A673 (cell line): ENCODE data around the gene GARRE1. TPM values are rescaled to one million over a fixed set of nuclear protein-coding genes. Genes with fewer than 3 reads are reported as not detected.

ENCODE experiments used
- BruUV-seq: library from RNA; stranded (reverse); fragments of 400-500 nt; replicated peaks from 2 replicates; lab custom pipeline; 2021; lab: Mats Ljungman, UMichigan
- CTCF ChIA-PET: fragments of 300-600 bp; sonication (Branson Sonifier 250); formaldehyde crosslinking; loops from one replicate; lab custom pipeline; 2022; ENCODE audit warnings: antibody characterized with exemption; lab: Charles Lee
- POLR2A ChIA-PET: fragments of 300-600 bp; sonication (Branson Sonifier 250); formaldehyde crosslinking; loops from one replicate; lab custom pipeline; 2022; ENCODE audit warnings: antibody characterized with exemption; ENCODE audit not compliant: low non-redundant PET; lab: Charles Lee
- DNase-seq: peaks from one replicate; pipeline ENCODE4 v3.0.0-alpha.2; 2015; ENCODE audit warnings: low spot score
- H3K27ac ChIP-seq: fragments of 200-600 bp; sonication (generic); 2 replicates; pipeline ENCODE4 v1.5.1; 2016; ENCODE audit warnings: mixed run types, low read depth, mild to moderate bottlenecking, mixed read lengths, antibody characterized with exemption, low read length; ENCODE audit not compliant: poor library complexity, severe bottlenecking
- H3K27me3 ChIP-seq: fragments of 200-600 bp; sonication (generic); replicated peaks from 2 replicates; pipeline ENCODE4 v1.6.1; 2017; ENCODE audit warnings: mixed run types, low read depth, mild to moderate bottlenecking, mixed read lengths, antibody characterized with exemption, low read length; ENCODE audit not compliant: insufficient read depth, poor library complexity
- H3K36me3 ChIP-seq: fragments of 200-600 bp; sonication (generic); 2 replicates; pipeline ENCODE4 v1.6.1; 2016; ENCODE audit warnings: mixed run types, mild to moderate bottlenecking, mixed read lengths, antibody characterized with exemption, low read length; ENCODE audit not compliant: insufficient read depth, poor library complexity, severe bottlenecking
- H3K4me1 ChIP-seq: fragments of 200-600 bp; sonication (generic); 2 replicates; pipeline ENCODE4 v1.6.1; 2017; ENCODE audit warnings: mixed run types, mild to moderate bottlenecking, mixed read lengths, antibody characterized with exemption, low read length; ENCODE audit not compliant: insufficient read depth, poor library complexity, severe bottlenecking
- H3K4me3 ChIP-seq: fragments of 200-600 bp; sonication (generic); 2 replicates; pipeline ENCODE4 v1.5.1; 2016; ENCODE audit warnings: low read depth, mixed run types, mild to moderate bottlenecking, mixed read lengths, low read length; ENCODE audit not compliant: poor library complexity, severe bottlenecking
- H3K9me3 ChIP-seq: fragments of 200-600 bp; sonication (generic); 2 replicates; pipeline ENCODE4 v1.6.1; 2016; ENCODE audit warnings: mixed run types, low read depth, mild to moderate bottlenecking, mixed read lengths, antibody characterized with exemption, low read length; ENCODE audit not compliant: poor library complexity, severe bottlenecking
- EZH2 ChIP-seq: fragments of 200-600 bp; sonication (generic); IDR thresholded peaks from 2 replicates; pipeline ENCODE4 v1.6.1; 2017; ENCODE audit warnings: borderline replicate concordance, low read depth, mild to moderate bottlenecking, mixed read lengths, antibody characterized with exemption, low read length; ENCODE audit not compliant: poor library complexity, severe bottlenecking
- intact Hi-C: fragments of 100-400 bp; cut with micrococcal nuclease; formaldehyde crosslinking; loops from one replicate; pipeline ENCODE4 v1.10.0; 2022; ENCODE audit not compliant: unreplicated experiment
- total RNA-seq: library from RNA; stranded (reverse); gene quantifications from 2 replicates; pipeline ENCODE4 v1.2.3, GENCODE V29; 2021
- TF ChIP-seq, protein P1 (sequence below): fragments of 300-800, 200-600 bp; sonication (generic); conservative IDR thresholded peaks from 2 replicates; pipeline ENCODE4 v1.5.1; 2017; ENCODE audit warnings: low read depth, mild to moderate bottlenecking, antibody characterized with exemption, low read length, moderate library complexity, mixed read lengths

GARRE1 gene
- total RNA-seq, 1 experiment from 2014 or later, result 21.0 TPM

DNA sequence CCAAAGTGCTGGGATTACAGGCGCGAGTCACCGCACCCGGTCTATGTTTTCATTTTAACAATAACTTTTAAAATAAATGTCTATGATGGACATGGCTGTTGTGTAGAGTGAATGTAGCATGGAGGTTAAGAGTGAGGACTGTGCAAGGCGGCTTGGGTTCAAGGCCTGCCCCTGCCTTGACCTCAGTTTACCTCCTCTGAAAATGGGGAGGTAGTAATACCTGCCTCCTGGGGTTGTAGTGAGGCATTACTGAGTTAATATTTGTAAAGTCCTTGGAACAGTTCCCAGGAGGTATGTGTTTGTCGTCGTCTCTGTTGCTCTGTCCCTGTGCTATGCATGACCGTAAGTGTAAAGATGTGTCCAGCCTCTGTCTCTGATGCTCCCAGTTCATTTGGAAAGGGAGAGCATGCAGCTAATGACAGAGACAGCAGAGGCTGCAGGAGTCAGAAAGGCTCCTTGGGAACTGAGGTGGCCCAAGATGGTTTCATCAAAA lies 9.4 kb downstream of the GARRE1 start:
- POLR2A ChIA-PET, result no interaction called here
- Histone ChIP-seq H3K27me3 (no peaks in the 10 kb centered on the region), H3K4me1 (peaks cover 39% of the 10 kb centered on the region), H3K27ac (no peak overlapping the region), H3K9me3 (no peaks in the 10 kb centered on the region), H3K36me3 (no peaks in the 10 kb centered on the region), H3K4me3 (no peak overlapping the region)
- BruUV-seq, result no TSS peak
- no peak for DNase-seq
- CTCF ChIA-PET, result no interaction called here
- intact Hi-C loops, result no loop called here
- TF ChIP-seq EZH2, result no peak
- TF ChIP-seq, protein P1, sequence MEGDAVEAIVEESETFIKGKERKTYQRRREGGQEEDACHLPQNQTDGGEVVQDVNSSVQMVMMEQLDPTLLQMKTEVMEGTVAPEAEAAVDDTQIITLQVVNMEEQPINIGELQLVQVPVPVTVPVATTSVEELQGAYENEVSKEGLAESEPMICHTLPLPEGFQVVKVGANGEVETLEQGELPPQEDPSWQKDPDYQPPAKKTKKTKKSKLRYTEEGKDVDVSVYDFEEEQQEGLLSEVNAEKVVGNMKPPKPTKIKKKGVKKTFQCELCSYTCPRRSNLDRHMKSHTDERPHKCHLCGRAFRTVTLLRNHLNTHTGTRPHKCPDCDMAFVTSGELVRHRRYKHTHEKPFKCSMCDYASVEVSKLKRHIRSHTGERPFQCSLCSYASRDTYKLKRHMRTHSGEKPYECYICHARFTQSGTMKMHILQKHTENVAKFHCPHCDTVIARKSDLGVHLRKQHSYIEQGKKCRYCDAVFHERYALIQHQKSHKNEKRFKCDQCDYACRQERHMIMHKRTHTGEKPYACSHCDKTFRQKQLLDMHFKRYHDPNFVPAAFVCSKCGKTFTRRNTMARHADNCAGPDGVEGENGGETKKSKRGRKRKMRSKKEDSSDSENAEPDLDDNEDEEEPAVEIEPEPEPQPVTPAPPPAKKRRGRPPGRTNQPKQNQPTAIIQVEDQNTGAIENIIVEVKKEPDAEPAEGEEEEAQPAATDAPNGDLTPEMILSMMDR, result no peak

DNA sequence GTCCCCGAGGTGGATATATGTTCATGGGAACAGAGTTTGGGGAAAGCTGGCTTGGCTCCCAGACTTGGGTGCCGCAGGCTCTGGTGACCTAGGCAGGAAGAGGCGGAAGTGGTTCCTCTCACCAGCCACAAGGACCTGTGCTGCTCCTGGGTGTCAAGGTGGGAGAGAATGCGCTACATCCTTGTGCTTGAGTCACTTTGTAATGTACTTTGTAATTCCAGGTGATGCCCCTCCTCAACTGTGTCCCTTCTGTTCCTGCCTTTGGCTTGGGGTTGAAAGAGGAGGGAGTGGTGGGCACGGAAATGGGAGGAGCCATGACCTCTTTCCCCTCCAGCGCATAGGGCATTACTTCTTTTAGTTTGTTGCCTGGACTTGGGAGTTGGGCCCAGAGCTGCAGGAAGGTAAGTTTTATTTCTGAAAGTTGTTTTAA lies 10.9 kb downstream of the GARRE1 start:
- no peaks in the 10 kb centered on the region for H3K9me3 ChIP-seq
- H3K36me3 ChIP-seq, result no peaks in the 10 kb centered on the region
- no peak for DNase-seq
- TF ChIP-seq, protein P1, result no peak
- no peak for TF ChIP-seq EZH2
- H3K4me3 ChIP-seq, result no peak overlapping the region
- H3K27me3 ChIP-seq, result no peaks in the 10 kb centered on the region
- intact Hi-C loops, result no loop called here
- no TSS peak for BruUV-seq
- CTCF ChIA-PET, result no interaction called here
- POLR2A ChIA-PET, result no interaction called here
- peak overlapping the region; percentile 53 for H3K27ac ChIP-seq
- peaks cover 50% of the 10 kb centered on the region for H3K4me1 ChIP-seq

DNA sequence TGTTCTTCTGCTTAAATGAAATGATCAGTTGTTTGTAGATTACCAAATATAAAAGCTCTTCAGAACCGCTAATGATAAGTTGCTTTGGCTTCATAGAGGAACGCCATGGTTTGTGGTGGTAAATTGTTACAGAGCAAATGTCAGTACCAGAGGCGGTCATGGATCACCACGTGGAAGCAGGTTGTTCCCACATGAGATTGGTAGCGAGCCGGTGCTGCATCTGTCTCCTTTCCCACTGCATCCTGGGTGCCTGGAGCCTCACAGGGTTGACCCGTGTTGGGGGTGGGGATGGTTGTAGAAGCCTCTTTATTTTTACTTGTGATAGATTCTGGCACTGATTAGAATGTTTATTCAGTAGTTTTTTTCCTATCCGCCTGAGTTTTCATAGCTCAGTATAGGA lies 14.7 kb downstream of the GARRE1 start:
- DNase-seq, result no peak
- intact Hi-C loops, result no loop called here
- Histone ChIP-seq H3K27ac (peak overlapping the region; percentile 98), H3K9me3 (no peaks in the 10 kb centered on the region), H3K4me3 (no peak overlapping the region), H3K4me1 (peaks cover 59% of the 10 kb centered on the region), H3K36me3 (no peaks in the 10 kb centered on the region), H3K27me3 (no peaks in the 10 kb centered on the region)
- BruUV-seq, result no TSS peak
- TF ChIP-seq, protein P1, result no peak
- ChIA-PET POLR2A (no interaction called here), CTCF (no interaction called here)
